ENCODE measurements around the gene PCDH9.

Gene PCDH9

GRCh38 chr13:67155898-67156722, 74.0 kb downstream of the PCDH9 start:
- DNase-seq (ENCODE audit: low read depth), result no peak

GRCh38 chr13:67152085-67152484, 78.1 kb downstream of the PCDH9 start:
- DNase-seq (ENCODE audit: low read depth), result no peak

- DNase-seq (ENCODE audit: low read depth), result no peak
Observed at GRCh38 chr13:67151652-67152051, 78.5 kb downstream of the PCDH9 start.

GRCh38 chr13:67150608-67151007, 79.5 kb downstream of the PCDH9 start:
- DNase-seq (ENCODE audit: low read depth), result no peak

- no peak for DNase-seq (ENCODE audit: low read depth)
Observed at GRCh38 chr13:67148161-67148571, 82.0 kb downstream of the PCDH9 start.

- no peak for DNase-seq (ENCODE audit: low read depth)
Observed at GRCh38 chr13:67147342-67148133, 82.6 kb downstream of the PCDH9 start.

GRCh38 chr13:67146523-67147130, 83.5 kb downstream of the PCDH9 start:
- no peak for DNase-seq (ENCODE audit: low read depth)

- DNase-seq (ENCODE audit: low read depth), result no peak
Observed at GRCh38 chr13:67145950-67146349, 84.2 kb downstream of the PCDH9 start.

GRCh38 chr13:67143544-67144115, 86.5 kb downstream of the PCDH9 start:
- no peak for DNase-seq (ENCODE audit: low read depth)

GRCh38 chr13:67140006-67140405, 90.1 kb downstream of the PCDH9 start:
- DNase-seq (ENCODE audit: low read depth), result no peak

GRCh38 chr13:67139551-67139950, 90.6 kb downstream of the PCDH9 start:
- no peak for DNase-seq (ENCODE audit: low read depth)

- no peak for DNase-seq (ENCODE audit: low read depth)
Observed at GRCh38 chr13:67138970-67139369, 91.2 kb downstream of the PCDH9 start.

- DNase-seq (ENCODE audit: low read depth), result no peak
Observed at GRCh38 chr13:67137044-67137735, 92.9 kb downstream of the PCDH9 start.

GRCh38 chr13:67136157-67136556, 94.0 kb downstream of the PCDH9 start:
- DNase-seq (ENCODE audit: low read depth), result no peak

GRCh38 chr13:67135356-67135755, 94.8 kb downstream of the PCDH9 start:
- DNase-seq (ENCODE audit: low read depth), result no peak

- DNase-seq (ENCODE audit: low read depth), result no peak
Observed at GRCh38 chr13:67134417-67135129, 95.6 kb downstream of the PCDH9 start.

GRCh38 chr13:67133476-67133875, 96.7 kb downstream of the PCDH9 start:
- no peak for DNase-seq (ENCODE audit: low read depth)

- DNase-seq (ENCODE audit: low read depth), result no peak
Observed at GRCh38 chr13:67131393-67131792, 98.7 kb downstream of the PCDH9 start.

GRCh38 chr13:67130444-67130843, 99.7 kb downstream of the PCDH9 start:
- no peak for DNase-seq (ENCODE audit: low read depth)

GRCh38 chr13:67128136-67128535, 102.0 kb downstream of the PCDH9 start:
- no peak for DNase-seq (ENCODE audit: low read depth)

- no peak for DNase-seq (ENCODE audit: low read depth)
Observed at GRCh38 chr13:67125681-67126080, 104.5 kb downstream of the PCDH9 start.

Measured in stimulated activated CD8-positive, alpha-beta memory T cell treated with anti-CD3 and anti-CD28 coated beads, Interleukin-15, amount 100 ng/mL, for 24 hours (primary cell).